Activated CD4-positive, CD25-positive, alpha-beta regulatory T cell treated with anti-CD3 and anti-CD28 coated beads, Interleukin-2, amount 50 U/mL, for 72 hours (primary cell): ENCODE data around the gene RGS7BP.
"Not testable (repeated sequence)": the region's sequence is repeated elsewhere in the genome, so short reads cannot be mapped to it uniquely, and the experiment has no call there.

Source experiments
- DNase-seq: peaks from one replicate; pipeline ENCODE4 v3.0.0; 2021

RGS7BP gene

GRCh38 chr5:64505769-64506566 lies at the start of gene RGS7BP:
Gene RGS7BP (plus strand): TSS chr5:64506015. CDS start chr5:64506625, 610 bp downstream.
- DNase-seq: no peak

GRCh38 chr5:64457846-64458245 lies 48.0 kb upstream of the RGS7BP start:
- DNase-seq: no peak

- no peak for DNase-seq
Observed at GRCh38 chr5:64458948-64459347, 46.9 kb upstream of the RGS7BP start.

GRCh38 chr5:64462391-64462790 lies 43.4 kb upstream of the RGS7BP start:
- DNase-seq: no peak

- no peak for DNase-seq
Observed at GRCh38 chr5:64486163-64486562, 19.7 kb upstream of the RGS7BP start.

GRCh38 chr5:64487283-64487682 lies 18.5 kb upstream of the RGS7BP start:
- no peak for DNase-seq

- DNase-seq: no peak
Observed at GRCh38 chr5:64489857-64490256, 16.0 kb upstream of the RGS7BP start.

GRCh38 chr5:64497386-64497785 lies 8.4 kb upstream of the RGS7BP start:
- DNase-seq: no peak

- DNase-seq: no peak
Observed at GRCh38 chr5:64502196-64502595, 3.6 kb upstream of the RGS7BP start.

- DNase-seq: no peak
Observed at GRCh38 chr5:64506567-64507263, 900 bp downstream of the RGS7BP start.

- no peak for DNase-seq
Observed at GRCh38 chr5:64507264-64507605, 1.4 kb downstream of the RGS7BP start.

- DNase-seq: no peak
Observed at GRCh38 chr5:64509828-64510227, 4.0 kb downstream of the RGS7BP start.

- DNase-seq: no peak
Observed at GRCh38 chr5:64513492-64513891, 7.7 kb downstream of the RGS7BP start.

- DNase-seq: no peak
Observed at GRCh38 chr5:64514612-64515011, 8.8 kb downstream of the RGS7BP start.

GRCh38 chr5:64516216-64516615 lies 10.4 kb downstream of the RGS7BP start:
- no peak for DNase-seq

GRCh38 chr5:64518793-64519192 lies 13.0 kb downstream of the RGS7BP start:
- no peak for DNase-seq

- no peak for DNase-seq
Observed at GRCh38 chr5:64519263-64519662, 13.4 kb downstream of the RGS7BP start.

GRCh38 chr5:64526734-64527439 lies 21.1 kb downstream of the RGS7BP start:
- no peak for DNase-seq

- DNase-seq: no peak
Observed at GRCh38 chr5:64530076-64530475, 24.3 kb downstream of the RGS7BP start.

- DNase-seq: no peak
Observed at GRCh38 chr5:64532212-64532611, 26.4 kb downstream of the RGS7BP start.

GRCh38 chr5:64532657-64533056 lies 26.8 kb downstream of the RGS7BP start:
- no peak for DNase-seq

- no peak for DNase-seq
Observed at GRCh38 chr5:64534033-64534432, 28.2 kb downstream of the RGS7BP start.

GRCh38 chr5:64557911-64558310 lies 52.1 kb downstream of the RGS7BP start:
- DNase-seq: no peak

- not testable (repeated sequence) for DNase-seq
Observed at GRCh38 chr5:64558641-64559040, 52.8 kb downstream of the RGS7BP start.
